OCI-LY3 (cell line): Measurements from ENCODE around the gene LSM3.

Source experiments
- EZH2phosphoT487 ChIP-seq: fragments of 200-600 bp; shearing (Covaris generic); IDR thresholded peaks from 2 replicates; pipeline ENCODE4 v1.6.1; 2018; ENCODE audit warnings: antibody characterized with exemption, mixed run types, low read depth
- TF ChIP-seq, protein P1 (sequence below): fragments of 200-600, 300-600 bp; sonication (generic); IDR thresholded peaks from 2 replicates; pipeline ENCODE4 v1.5.1; 2014; ENCODE audit warnings: antibody characterized with exemption, low read length, low read depth

DNA sequence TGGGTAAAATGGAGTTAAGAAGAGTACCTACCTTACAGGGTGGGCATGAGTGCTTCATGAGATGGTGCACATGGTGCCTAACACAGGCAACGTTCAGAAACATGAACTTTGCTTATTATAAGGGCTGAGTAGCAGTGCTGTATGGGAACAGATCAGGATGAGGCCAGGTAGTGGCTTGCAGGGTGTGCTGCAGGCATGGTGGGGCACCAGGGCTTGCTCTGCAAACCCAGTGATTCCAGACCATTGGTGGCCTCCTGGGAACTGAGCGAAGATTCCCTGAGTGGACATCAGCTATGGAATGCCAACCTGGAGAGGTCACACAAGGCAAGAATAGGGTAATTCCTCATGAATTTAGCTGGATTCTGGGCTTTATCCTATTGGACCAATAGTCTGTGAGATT is 37.9 kb upstream of the LSM3 start:
- TF ChIP-seq, protein P1, sequence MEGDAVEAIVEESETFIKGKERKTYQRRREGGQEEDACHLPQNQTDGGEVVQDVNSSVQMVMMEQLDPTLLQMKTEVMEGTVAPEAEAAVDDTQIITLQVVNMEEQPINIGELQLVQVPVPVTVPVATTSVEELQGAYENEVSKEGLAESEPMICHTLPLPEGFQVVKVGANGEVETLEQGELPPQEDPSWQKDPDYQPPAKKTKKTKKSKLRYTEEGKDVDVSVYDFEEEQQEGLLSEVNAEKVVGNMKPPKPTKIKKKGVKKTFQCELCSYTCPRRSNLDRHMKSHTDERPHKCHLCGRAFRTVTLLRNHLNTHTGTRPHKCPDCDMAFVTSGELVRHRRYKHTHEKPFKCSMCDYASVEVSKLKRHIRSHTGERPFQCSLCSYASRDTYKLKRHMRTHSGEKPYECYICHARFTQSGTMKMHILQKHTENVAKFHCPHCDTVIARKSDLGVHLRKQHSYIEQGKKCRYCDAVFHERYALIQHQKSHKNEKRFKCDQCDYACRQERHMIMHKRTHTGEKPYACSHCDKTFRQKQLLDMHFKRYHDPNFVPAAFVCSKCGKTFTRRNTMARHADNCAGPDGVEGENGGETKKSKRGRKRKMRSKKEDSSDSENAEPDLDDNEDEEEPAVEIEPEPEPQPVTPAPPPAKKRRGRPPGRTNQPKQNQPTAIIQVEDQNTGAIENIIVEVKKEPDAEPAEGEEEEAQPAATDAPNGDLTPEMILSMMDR: no peak
- no peak for TF ChIP-seq EZH2phosphoT487
